CD14-positive monocyte (primary cell): ENCODE results near the gene RIPK1. TPM values are rescaled to one million over a fixed set of nuclear protein-coding genes. Genes with fewer than 3 reads are reported as not detected.

Experiments
- DNase-seq, 3 donors: peaks; one replicate each; pipeline ENCODE4 v3.0.0-alpha.2; 2011 to 2022
- H2AFZ ChIP-seq: 2 replicates; pipeline ENCODE4 v1.6.0; 2012; ENCODE audit warnings: mild to moderate bottlenecking, low read depth, low read length, inconsistent platforms; ENCODE audit not compliant: insufficient read depth, poor library complexity, severe bottlenecking
- H3K27ac ChIP-seq, 2 donors: 1 replicate in 1 of 2; 2 replicates in 1 of 2; pipeline ENCODE4 v1.5.1; 2012 to 2013; ENCODE audit warnings: low read length in 2 of 2, control low read depth in 1 of 2, inconsistent platforms in 1 of 2, low read depth in 1 of 2, mild to moderate bottlenecking in 1 of 2
- H3K27me3 ChIP-seq, 2 donors: one replicate each; pipeline versions ENCODE4 v1.6.0 to v1.6.1; 2011 to 2013; ENCODE audit warnings: low read length in 2 of 2; ENCODE audit not compliant: control insufficient read depth in 2 of 2, insufficient read depth in 2 of 2
- H3K36me3 ChIP-seq, 2 donors: replicated peaks in 1 of 2; 1 replicate in 1 of 2; 2 replicates in 1 of 2; pipeline versions ENCODE4 v1.5.1 to v1.6.1; 2012 to 2013; ENCODE audit warnings: low read length in 2 of 2, control low read depth in 1 of 2, inconsistent platforms in 1 of 2, mild to moderate bottlenecking in 1 of 2; ENCODE audit not compliant: insufficient read depth in 2 of 2, control insufficient read depth in 1 of 2
- H3K4me1 ChIP-seq, 2 donors: 1 replicate in 1 of 2; 2 replicates in 1 of 2; pipeline versions ENCODE4 v1.5.1 to v1.6.1; 2012 to 2013; ENCODE audit warnings: low read length in 2 of 2, control low read depth in 1 of 2, inconsistent platforms in 1 of 2, mild to moderate bottlenecking in 1 of 2, moderate library complexity in 1 of 2; ENCODE audit not compliant: insufficient read depth in 2 of 2, control insufficient read depth in 1 of 2
- H3K4me2 ChIP-seq: replicated peaks from 2 replicates; pipeline ENCODE3; 2012; ENCODE audit warnings: low read length, moderate library complexity, mild to moderate bottlenecking; ENCODE audit not compliant: poor library complexity, severe bottlenecking; ENCODE audit errors: extremely low read depth
- H3K4me3 ChIP-seq, 3 experiments: fragments of 200-600 bp in 1 of 3; sonication (generic) in 1 of 3; replicated peaks in 1 of 3; 1 replicate in 2 of 3; 2 replicates in 1 of 3; pipeline ENCODE4 v1.5.1; 2011 to 2013; ENCODE audit warnings: low read length in 3 of 3, mild to moderate bottlenecking in 3 of 3, control low read depth in 2 of 3, low read depth in 2 of 3, inconsistent platforms in 1 of 3, moderate library complexity in 1 of 3
- H3K79me2 ChIP-seq: 2 replicates; pipeline ENCODE4 v1.6.0; 2012; ENCODE audit warnings: mild to moderate bottlenecking, control low read depth, inconsistent platforms, low read length, moderate library complexity; ENCODE audit not compliant: insufficient read depth
- H3K9ac ChIP-seq: 2 replicates; pipeline ENCODE4 v1.6.0; 2017; ENCODE audit warnings: low read length, mild to moderate bottlenecking; ENCODE audit not compliant: insufficient read depth, poor library complexity, severe bottlenecking
- H3K9me3 ChIP-seq, 2 donors: replicated peaks in 1 of 2; 1 replicate in 1 of 2; 2 replicates in 1 of 2; pipeline versions ENCODE4 v1.5.1 to v1.6.1; 2012 to 2013; ENCODE audit warnings: low read length in 2 of 2, control low read depth in 1 of 2; ENCODE audit not compliant: control insufficient read depth in 1 of 2, insufficient read depth in 1 of 2
- H4K20me1 ChIP-seq: 2 replicates; pipeline ENCODE4 v1.6.0; 2012; ENCODE audit warnings: mild to moderate bottlenecking, low read length, control low read depth, moderate library complexity; ENCODE audit not compliant: insufficient read depth
- H3K27ac Mint-ChIP-seq, 7 donors: one replicate each; pipeline ENCODE4 v1.8.0; 2020; ENCODE audit warnings: mild to moderate bottlenecking in 7 of 7, mixed read lengths in 7 of 7, moderate library complexity in 6 of 7, inconsistent platforms in 2 of 7
- H3K27me3 Mint-ChIP-seq, 3 donors: one replicate each; pipeline ENCODE4 v1.8.0; 2021 to 2022; ENCODE audit warnings: low read depth in 3 of 3, mild to moderate bottlenecking in 3 of 3, mixed read lengths in 3 of 3, moderate library complexity in 3 of 3, inconsistent platforms in 1 of 3
- H3K36me3 Mint-ChIP-seq, 2 donors: one replicate each; pipeline ENCODE4 v1.8.0; 2020; ENCODE audit warnings: mixed read lengths in 2 of 2, inconsistent platforms in 1 of 2, mild to moderate bottlenecking in 1 of 2
- H3K4me1 Mint-ChIP-seq: one replicate; pipeline ENCODE4 v1.8.0; 2020; ENCODE audit warnings: mild to moderate bottlenecking, mixed read lengths
- H3K4me3 Mint-ChIP-seq, 2 donors: one replicate each; pipeline ENCODE4 v1.8.0; 2020; ENCODE audit warnings: mild to moderate bottlenecking in 2 of 2, mixed read lengths in 2 of 2, moderate library complexity in 1 of 2
- H3K9me3 Mint-ChIP-seq, 7 donors: one replicate each; pipeline ENCODE4 v1.8.0; 2020 to 2022; ENCODE audit warnings: mixed read lengths in 7 of 7, mild to moderate bottlenecking in 6 of 7, moderate library complexity in 6 of 7, inconsistent platforms in 2 of 7
- WGBS: methylation state at CpG from one replicate; pipeline ENCODE4 v1.1.5; 2013; ENCODE audit warnings: missing lambda C conversion rate; ENCODE audit not compliant: insufficient coverage; 5-methylcytosine and 5-hydroxymethylcytosine counted together
- intact Hi-C, 2 donors: fragments of 100-400 bp; cut with micrococcal nuclease; formaldehyde crosslinking; loops; one replicate each; pipeline versions ENCODE4 v1.15.0 to v1.15.1; 2023
- polyA plus RNA-seq, 3 donors: library from polyadenylated mRNA; depleted of rRNA in 1 of 3; unstranded in 2 of 3; stranded (reverse) in 1 of 3; fragments of 300-500 nt in 2 of 3; fragments of >200 nt in 1 of 3; fragmentation: Illumina TruSeq in 2 of 3; gene quantifications; 1 replicate in 2 of 3; 2 replicates in 1 of 3; pipeline ENCODE4 v1.2.3, GENCODE V29; 2012 to 2021
- TF ChIP-seq, protein P1 (sequence below): fragments of 200-600 bp; IDR thresholded peaks from one replicate; pipeline ENCODE4 v1.8.0; 2022; ENCODE audit warnings: antibody characterized with exemption, mild to moderate bottlenecking

Gene RIPK1
- polyA plus RNA-seq, 3 donors = 6.0 to 9.6 (median 9.6) TPM

DNA sequence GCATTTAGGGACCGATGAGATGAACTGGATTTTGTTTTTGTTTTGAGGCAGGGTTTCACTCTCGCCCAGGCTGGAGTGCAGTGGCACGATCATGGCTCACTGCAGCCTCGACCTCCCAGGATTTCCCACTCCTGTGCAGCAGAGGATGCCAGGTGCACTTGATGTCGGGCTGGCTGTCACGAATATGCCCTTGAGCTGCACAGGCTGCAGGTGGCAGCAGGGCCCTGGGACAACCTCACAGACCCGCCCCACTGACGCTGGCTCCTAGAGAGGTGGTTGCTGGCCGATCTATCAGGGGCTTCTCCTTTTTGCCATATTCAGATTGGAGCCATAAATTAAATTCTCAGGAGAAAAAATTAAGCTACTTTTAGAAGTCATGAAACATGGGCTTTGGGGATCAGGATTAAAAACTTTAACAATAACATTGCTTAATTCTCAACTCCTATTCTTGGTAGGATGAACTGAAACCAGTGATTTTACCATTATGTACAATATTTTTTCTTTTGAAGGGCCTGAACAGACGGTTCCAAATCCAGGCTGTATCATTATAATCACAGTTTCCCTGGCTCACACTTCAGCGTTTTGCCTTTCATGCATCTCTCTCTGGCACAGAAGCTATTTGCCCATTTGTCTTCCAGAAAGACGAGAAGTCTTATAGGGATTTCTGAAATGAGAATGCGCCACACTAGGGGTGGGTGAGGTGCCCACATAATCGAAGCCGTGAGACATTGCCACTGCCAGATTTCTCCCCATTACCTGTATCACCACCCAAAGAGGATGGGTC lies 36.2 kb upstream of the RIPK1 start:
- Mint-ChIP-seq H3K4me3 (no peak overlapping the region), H3K27me3 (peaks cover 1 to 11% (median 2%) of the 10 kb centered on the region in 3 donors), H3K9me3 (peaks cover 0 to 8% (median 0%) of the 10 kb centered on the region in 7 donors), H3K27ac (peak overlapping the region in 1 of 7 donors; percentile 12), H3K36me3 (no peaks in the 10 kb centered on the region), H3K4me1 (peaks cover 21% of the 10 kb centered on the region)
- Histone ChIP-seq H3K36me3 (no peaks in the 10 kb centered on the region), H3K4me1 (peaks cover 18 to 22% of the 10 kb centered on the region in 2 donors), H3K4me3 (no peak overlapping the region), H3K27ac (no peak overlapping the region), H2AFZ (no peak overlapping the region), H4K20me1 (no peaks in the 10 kb centered on the region), H3K79me2 (no peaks in the 10 kb centered on the region), H3K27me3 (no peaks in the 10 kb centered on the region), H3K9me3 (no peaks in the 10 kb centered on the region), H3K4me2 (no peak overlapping the region), H3K9ac (no peak overlapping the region)
- intact Hi-C loops = no loop called here
- TF ChIP-seq, protein P1, sequence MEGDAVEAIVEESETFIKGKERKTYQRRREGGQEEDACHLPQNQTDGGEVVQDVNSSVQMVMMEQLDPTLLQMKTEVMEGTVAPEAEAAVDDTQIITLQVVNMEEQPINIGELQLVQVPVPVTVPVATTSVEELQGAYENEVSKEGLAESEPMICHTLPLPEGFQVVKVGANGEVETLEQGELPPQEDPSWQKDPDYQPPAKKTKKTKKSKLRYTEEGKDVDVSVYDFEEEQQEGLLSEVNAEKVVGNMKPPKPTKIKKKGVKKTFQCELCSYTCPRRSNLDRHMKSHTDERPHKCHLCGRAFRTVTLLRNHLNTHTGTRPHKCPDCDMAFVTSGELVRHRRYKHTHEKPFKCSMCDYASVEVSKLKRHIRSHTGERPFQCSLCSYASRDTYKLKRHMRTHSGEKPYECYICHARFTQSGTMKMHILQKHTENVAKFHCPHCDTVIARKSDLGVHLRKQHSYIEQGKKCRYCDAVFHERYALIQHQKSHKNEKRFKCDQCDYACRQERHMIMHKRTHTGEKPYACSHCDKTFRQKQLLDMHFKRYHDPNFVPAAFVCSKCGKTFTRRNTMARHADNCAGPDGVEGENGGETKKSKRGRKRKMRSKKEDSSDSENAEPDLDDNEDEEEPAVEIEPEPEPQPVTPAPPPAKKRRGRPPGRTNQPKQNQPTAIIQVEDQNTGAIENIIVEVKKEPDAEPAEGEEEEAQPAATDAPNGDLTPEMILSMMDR = no peak
- no peak for DNase-seq
- 69% methylated on average over 6 of the region's 15 CpGs for WGBS

DNA sequence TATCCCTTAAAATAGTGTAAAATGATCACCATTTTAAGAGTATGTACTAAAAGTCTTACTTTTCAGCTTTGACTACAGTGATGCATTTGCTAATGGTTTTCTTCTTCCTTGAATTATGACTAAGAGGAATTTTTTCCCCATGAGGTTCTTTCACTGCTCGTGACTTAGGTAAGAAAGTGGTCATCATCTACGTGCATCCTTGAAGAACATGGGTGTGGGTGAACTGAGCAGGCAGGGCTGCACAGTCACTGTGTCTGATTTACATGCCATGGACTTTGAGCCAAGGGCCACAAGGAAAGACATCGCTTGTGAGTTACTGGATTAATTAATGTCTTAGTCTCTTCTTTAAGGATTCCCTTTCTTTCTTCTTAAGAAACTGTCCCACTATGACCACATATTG lies 35.3 kb upstream of the RIPK1 start:
- 94% methylated on average over 2 of the region's 3 CpGs for WGBS
- H4K20me1 ChIP-seq = no peaks in the 10 kb centered on the region
- intact Hi-C loops = no loop called here
- H3K9ac ChIP-seq = no peak overlapping the region
- no peak for DNase-seq
- no peak overlapping the region for H3K27ac ChIP-seq
- no peak overlapping the region for H3K4me3 ChIP-seq
- TF ChIP-seq, protein P1 = no peak
- H3K79me2 ChIP-seq = no peaks in the 10 kb centered on the region
- H3K36me3 ChIP-seq = no peaks in the 10 kb centered on the region
- Mint-ChIP-seq H3K27me3 (peaks cover 1 to 11% (median 2%) of the 10 kb centered on the region in 3 donors), H3K4me1 (peaks cover 26% of the 10 kb centered on the region), H3K4me3 (no peak overlapping the region), H3K9me3 (peaks cover 0 to 8% (median 0%) of the 10 kb centered on the region in 7 donors), H3K36me3 (no peaks in the 10 kb centered on the region), H3K27ac (no peak overlapping the region)
- H2AFZ ChIP-seq = no peak overlapping the region
- no peaks in the 10 kb centered on the region for H3K9me3 ChIP-seq
- H3K4me1 ChIP-seq = peaks cover 18 to 22% of the 10 kb centered on the region in 2 donors
- no peaks in the 10 kb centered on the region for H3K27me3 ChIP-seq
- H3K4me2 ChIP-seq = no peak overlapping the region
